Sigmoid colon (tissue), 4 donors: ENCODE data around the gene MRPL38.

Source experiments
- CTCF ChIP-seq, 4 experiments: fragments of 450-650 bp in 3 of 4; fragments of 200-600 bp in 1 of 4; IDR thresholded peaks; one replicate each; pipeline ENCODE4 v1.5.1; 2016 to 2019; ENCODE audit warnings: antibody characterized with exemption in 4 of 4, mild to moderate bottlenecking in 3 of 4, moderate library complexity in 2 of 4
- EP300 ChIP-seq, 4 donors: sonication (generic); formaldehyde crosslinking; IDR thresholded peaks; one replicate each; pipeline ENCODE4 v1.6.1; 2017; ENCODE audit warnings: antibody characterized with exemption in 4 of 4
- POLR2A ChIP-seq, 2 donors: fragments of 450-650 bp; IDR thresholded peaks; one replicate each; pipeline ENCODE4 v1.6.1; 2016; ENCODE audit warnings: antibody characterized with exemption in 2 of 2, mild to moderate bottlenecking in 2 of 2, moderate library complexity in 2 of 2
- POLR2AphosphoS5 ChIP-seq, 4 donors: sonication (generic); formaldehyde crosslinking; IDR thresholded peaks; one replicate each; pipeline ENCODE4 v1.6.1; 2017; ENCODE audit warnings: antibody characterized with exemption in 4 of 4

GRCh38 chr17:75902406-75902805 is 2.3 kb downstream of the MRPL38 start:
- TF ChIP-seq CTCF (IDR thresholded peaks at IDR 0.05), result no peak
- TF ChIP-seq POLR2A (IDR thresholded peaks at IDR 0.05), result no peak
- TF ChIP-seq EP300 (IDR thresholded peaks at IDR 0.05), result no peak
- no peak for TF ChIP-seq POLR2AphosphoS5 (IDR thresholded peaks at IDR 0.05)
